ENCODE data around the gene MED12. TPM values are rescaled to one million over a fixed set of nuclear protein-coding genes. Genes with fewer than 3 reads are reported as not detected.

The MED12 gene
- total and polyA plus RNA-seq, 2 of the 8 experiments (the other 6 are each of a cell fraction or from before 2014, with no cell fraction given) = 19.4 to 48.9 TPM

GRCh38 chrX:71151366-71151765, 33.0 kb downstream of the MED12 start:
- CTCF ChIA-PET (ENCODE audit: partially characterized antibody) = interaction anchor here (1.3 kb wide), 1 partner anchor 22 kb away, joined by 3 read pairs; no protein-coding TSS in a partner anchor
- Histone ChIP-seq H3K23me2 (ENCODE audit: low read depth, low read length) (no peaks in the 10 kb centered on the region; the same call in 1 of the 2 replicates), H3K4ac (replicated peaks; ENCODE audit: insufficient read length, low read depth, low read length) (no peak overlapping the region), H2AFZ (ENCODE audit: low read length) (no peak overlapping the region), H4K8ac (ENCODE audit: extremely low read depth, insufficient read depth, low read length) (no peak overlapping the region; the same call in 1 of the 2 replicates), H3K56ac (replicated peaks; ENCODE audit: insufficient read length, low read depth, low read length) (no peak overlapping the region), H3K27ac (ENCODE audit: low read depth, low read length) (no peak overlapping the region), H2BK120ac (replicated peaks; ENCODE audit: low read depth, low read length) (no peak overlapping the region), H3K36me3 (ENCODE audit: control insufficient read depth in 2 of 4, insufficient read depth in 4 of 4, low read length in 3 of 4) (peaks cover 0 to 2% (median under 1%) of the 10 kb centered on the region in 4 experiments; a peak in 4 of 8 replicates), H2BK20ac (ENCODE audit: low read length) (no peak overlapping the region), H3K9ac (replicated peaks in 1 of 4; ENCODE audit: extremely low read depth in 1 of 4, low read depth in 3 of 4, low read length in 3 of 4) (no peak overlapping the region), H2BK12ac (ENCODE audit: low read depth, low read length) (no peak overlapping the region), H3K79me1 (ENCODE audit: low read depth, low read length) (no peaks in the 10 kb centered on the region), H3K14ac (ENCODE audit: insufficient read length) (no peak overlapping the region), H3K4me1 (replicated peaks in 1 of 4; ENCODE audit: control insufficient read depth in 3 of 4, insufficient read depth in 4 of 4, low read length in 3 of 4) (peaks cover under 1 to 8% (median 3%) of the 10 kb centered on the region in 4 experiments; a peak in 6 of 7 replicates), H3K9me3 (ENCODE audit: insufficient read depth in 2 of 2, low read depth in 1 of 2, low read length in 1 of 2) (no peaks in the 10 kb centered on the region), H3K18ac (ENCODE audit: extremely low read depth, low read length) (no peak overlapping the region), H3K79me2 (ENCODE audit: control insufficient read depth in 1 of 2, insufficient read depth in 2 of 2, low read length in 2 of 2) (no peaks in the 10 kb centered on the region), H3K4me2 (ENCODE audit: insufficient read depth in 1 of 2, low read depth in 2 of 2, low read length in 2 of 2) (no peak overlapping the region), H2BK15ac (ENCODE audit: low read length) (no peak overlapping the region), H2AK5ac (ENCODE audit: low read depth, low read length) (no peak overlapping the region), H2BK5ac (ENCODE audit: low read depth, low read length) (no peak overlapping the region), H3K27me3 (replicated peaks in 1 of 4; ENCODE audit: control insufficient read depth in 3 of 4, extremely low read depth in 1 of 4, insufficient read depth in 3 of 4, low read length in 3 of 4) (no peaks in the 10 kb centered on the region), H4K5ac (ENCODE audit: insufficient read length, low read depth, low read length) (no peak overlapping the region), H3K4me3 (ENCODE audit: extremely low read depth in 1 of 4, insufficient read depth in 2 of 4, low read depth in 3 of 4, low read length in 4 of 4) (no peak overlapping the region), H3K23ac (ENCODE audit: insufficient read length) (no peak overlapping the region), H4K91ac (replicated peaks; ENCODE audit: insufficient read length, low read length) (no peak overlapping the region), H4K20me1 (replicated peaks in 1 of 2; ENCODE audit: control insufficient read depth in 1 of 2, insufficient read depth in 2 of 2, low read length in 2 of 2) (no peaks in the 10 kb centered on the region)
- FAIRE-seq = no peak
- POLR2A ChIA-PET (ENCODE audit: partially characterized antibody) = no interaction called here
- 94% methylated on average over 7 of the region's 7 CpGs; no CpG with 5 or more reads in 1 of the 2 experiments for WGBS, 2 experiments (ENCODE audit: extremely low coverage in 1 of 2, insufficient coverage in 1 of 2, insufficient read length in 1 of 2, insufficient replicate concordance in 2 of 2, low coverage in 1 of 2, low lambda C conversion rate in 2 of 2, missing lambda C conversion rate in 1 of 2)
- DNase-seq (ENCODE audit: low read depth in 1 of 2, low spot score in 2 of 2) = no peak
- TF ChIP-seq CBX5 (IDR thresholded peaks at IDR 0.05; ENCODE audit: low read depth, low read length) = no peak
- no peak for TF ChIP-seq RNF2 (IDR thresholded peaks at IDR 0.05; ENCODE audit: borderline replicate concordance, low read depth, low read length, missing control alignments, poor library complexity, severe bottlenecking)
- no peak for TF ChIP-seq KDM4A (IDR thresholded peaks at IDR 0.05; ENCODE audit: low read depth, low read length, severe bottlenecking)
- no peak for TF ChIP-seq ZNF274 (IDR thresholded peaks at IDR 0.05; ENCODE audit: borderline replicate concordance, extremely low read depth, low read length)

Data from H1 (cell line).